Measurements from ENCODE around the gene DNM3.

Gene DNM3

GRCh38 chr1:172398970-172399755, 557.9 kb downstream of the DNM3 start:
- Histone ChIP-seq H3K27ac (no peak overlapping the region), H3K4me3 (ENCODE audit: low read depth in 1 of 2, low read length in 1 of 2) (no peak overlapping the region), H3K9me3 (no peaks in the 10 kb centered on the region), H3K36me3 (no peaks in the 10 kb centered on the region), H3K27me3 (no peaks in the 10 kb centered on the region), H3K4me1 (ENCODE audit: control insufficient read depth in 1 of 2, insufficient read depth in 1 of 2, low read depth in 1 of 2, low read length in 1 of 2) (no peaks in the 10 kb centered on the region)
- TF ChIP-seq CTCF (IDR thresholded peaks at IDR 0.05), result no peak

- H3K36me3 ChIP-seq, result no peaks in the 10 kb centered on the region
- H3K27ac ChIP-seq, result no peak overlapping the region
- no peaks in the 10 kb centered on the region for H3K27me3 ChIP-seq
- TF ChIP-seq CTCF (IDR thresholded peaks at IDR 0.05), result no peak
- H3K4me3 ChIP-seq (ENCODE audit: low read depth in 1 of 2, low read length in 1 of 2), result no peak overlapping the region
- H3K9me3 ChIP-seq, result no peaks in the 10 kb centered on the region
- H3K4me1 ChIP-seq (ENCODE audit: control insufficient read depth in 1 of 2, insufficient read depth in 1 of 2, low read depth in 1 of 2, low read length in 1 of 2), result no peaks in the 10 kb centered on the region
Measured at GRCh38 chr1:172399756-172400721, 558.7 kb downstream of the DNM3 start.

GRCh38 chr1:172400722-172401105, 559.4 kb downstream of the DNM3 start:
- H3K27ac ChIP-seq, result no peak overlapping the region
- no peak overlapping the region for H3K4me3 ChIP-seq (ENCODE audit: low read depth in 1 of 2, low read length in 1 of 2)

GRCh38 chr1:172401477-172401876, 560.2 kb downstream of the DNM3 start:
- no peak for TF ChIP-seq CTCF (IDR thresholded peaks at IDR 0.05)
- no peaks in the 10 kb centered on the region for H3K36me3 ChIP-seq
- no peak overlapping the region for H3K27ac ChIP-seq
- H3K9me3 ChIP-seq, result no peaks in the 10 kb centered on the region
- H3K4me1 ChIP-seq (ENCODE audit: control insufficient read depth in 1 of 2, insufficient read depth in 1 of 2, low read depth in 1 of 2, low read length in 1 of 2), result no peaks in the 10 kb centered on the region
- H3K27me3 ChIP-seq, result no peaks in the 10 kb centered on the region
- H3K4me3 ChIP-seq (ENCODE audit: low read depth in 1 of 2, low read length in 1 of 2), result no peak overlapping the region

More at GRCh38 chr1:172400722-172401105, 559.4 kb downstream of the DNM3 start:
- H3K4me1 ChIP-seq (ENCODE audit: control insufficient read depth in 1 of 2, insufficient read depth in 1 of 2, low read depth in 1 of 2, low read length in 1 of 2), result no peaks in the 10 kb centered on the region
- no peaks in the 10 kb centered on the region for H3K36me3 ChIP-seq
- no peak for TF ChIP-seq CTCF (IDR thresholded peaks at IDR 0.05)
- H3K9me3 ChIP-seq, result no peaks in the 10 kb centered on the region
- no peaks in the 10 kb centered on the region for H3K27me3 ChIP-seq

- Histone ChIP-seq H3K4me1 (ENCODE audit: control insufficient read depth in 1 of 2, insufficient read depth in 1 of 2, low read depth in 1 of 2, low read length in 1 of 2) (no peaks in the 10 kb centered on the region), H3K27ac (no peak overlapping the region), H3K9me3 (no peaks in the 10 kb centered on the region), H3K4me3 (ENCODE audit: low read depth in 1 of 2, low read length in 1 of 2) (no peak overlapping the region), H3K36me3 (no peaks in the 10 kb centered on the region), H3K27me3 (no peaks in the 10 kb centered on the region)
- no peak for TF ChIP-seq CTCF (IDR thresholded peaks at IDR 0.05)
Measured at GRCh38 chr1:172401892-172402291, 560.6 kb downstream of the DNM3 start.

Data from neutrophil (primary cell).